ENCODE measurements around the gene HYAL3. TPM values are rescaled to one million over a fixed set of nuclear protein-coding genes. Genes with fewer than 3 reads are reported as not detected.

HYAL3 gene
- total and polyA plus RNA-seq, 2 of the 8 experiments (the other 6 are each of a cell fraction or from before 2014, with no cell fraction given): 3.2 to 12.2 TPM

- Histone ChIP-seq H3K4me3 (ENCODE audit: extremely low read depth in 1 of 4, insufficient read depth in 2 of 4, low read depth in 3 of 4, low read length in 4 of 4) (no peak overlapping the region), H4K91ac (replicated peaks; ENCODE audit: insufficient read length, low read length) (peak overlapping the region; percentile 12), H3K23me2 (ENCODE audit: low read depth, low read length) (peaks cover 5% of the 10 kb centered on the region; the same call in 1 of the 2 replicates), H3K27ac (ENCODE audit: low read depth, low read length) (no peak overlapping the region), H3K14ac (ENCODE audit: insufficient read length) (no peak overlapping the region), H2BK12ac (ENCODE audit: low read depth, low read length) (peak overlapping the region; percentile 77; the same call in 1 of the 2 replicates), H3K36me3 (ENCODE audit: control insufficient read depth in 2 of 4, insufficient read depth in 4 of 4, low read length in 3 of 4) (no peaks in the 10 kb centered on the region), H3K4me1 (replicated peaks in 1 of 4; ENCODE audit: control insufficient read depth in 3 of 4, insufficient read depth in 4 of 4, low read length in 3 of 4) (peaks cover 0 to 26% (median 12%) of the 10 kb centered on the region in 4 experiments; a peak in 6 of 7 replicates), H2AK5ac (ENCODE audit: low read depth, low read length) (peak overlapping the region; percentile 26; the same call in 1 of the 2 replicates), H3K27me3 (replicated peaks in 1 of 4; ENCODE audit: control insufficient read depth in 3 of 4, extremely low read depth in 1 of 4, insufficient read depth in 3 of 4, low read length in 3 of 4) (no peaks in the 10 kb centered on the region; a peak in 1 of 7 replicates), H3K4ac (replicated peaks; ENCODE audit: insufficient read length, low read depth, low read length) (no peak overlapping the region), H3K18ac (ENCODE audit: extremely low read depth, low read length) (no peak overlapping the region), H2BK5ac (ENCODE audit: low read depth, low read length) (peak overlapping the region; percentile 32; the same call in 1 of the 2 replicates), H2BK120ac (replicated peaks; ENCODE audit: low read depth, low read length) (no peak overlapping the region), H3K23ac (ENCODE audit: insufficient read length) (no peak overlapping the region), H3K9me3 (ENCODE audit: insufficient read depth in 2 of 2, low read depth in 1 of 2, low read length in 1 of 2) (peaks cover 6 to 8% of the 10 kb centered on the region in 2 experiments; a peak in 3 of 4 replicates), H3K79me2 (ENCODE audit: control insufficient read depth in 1 of 2, insufficient read depth in 2 of 2, low read length in 2 of 2) (no peaks in the 10 kb centered on the region), H3K4me2 (ENCODE audit: insufficient read depth in 1 of 2, low read depth in 2 of 2, low read length in 2 of 2) (no peak overlapping the region; a peak in 1 of 4 replicates), H3K9ac (replicated peaks in 1 of 4; ENCODE audit: extremely low read depth in 1 of 4, low read depth in 3 of 4, low read length in 3 of 4) (no peak overlapping the region; a peak in 1 of 7 replicates), H2BK20ac (ENCODE audit: low read length) (no peak overlapping the region), H2BK15ac (ENCODE audit: low read length) (0 out of 2 replicates have a peak overlapping the region, but pooled peaks have one; percentile 25), H4K8ac (ENCODE audit: extremely low read depth, insufficient read depth, low read length) (peak overlapping the region; percentile 41), H4K20me1 (replicated peaks in 1 of 2; ENCODE audit: control insufficient read depth in 1 of 2, insufficient read depth in 2 of 2, low read length in 2 of 2) (peaks cover 0 to 2% of the 10 kb centered on the region in 2 experiments), H2AFZ (ENCODE audit: low read length) (no peak overlapping the region), H3K56ac (replicated peaks; ENCODE audit: insufficient read length, low read depth, low read length) (no peak overlapping the region), H4K5ac (ENCODE audit: insufficient read length, low read depth, low read length) (no peak overlapping the region), H3K79me1 (ENCODE audit: low read depth, low read length) (no peaks in the 10 kb centered on the region)
- DNase-seq (ENCODE audit: low read depth in 1 of 2, low spot score in 2 of 2) (no peak), FAIRE-seq (no peak)
- WGBS, 2 experiments (ENCODE audit: extremely low coverage in 1 of 2, insufficient coverage in 1 of 2, insufficient read length in 1 of 2, insufficient replicate concordance in 2 of 2, low coverage in 1 of 2, low lambda C conversion rate in 2 of 2, missing lambda C conversion rate in 1 of 2): 89% methylated on average over 32 of the region's 32 CpGs; no CpG with 5 or more reads in 1 of the 2 experiments
- POLR2A ChIA-PET (ENCODE audit: partially characterized antibody): interaction anchor here (0.6 to 11.3 kb wide), 8 partner anchors 10 to 76 kb away, joined by 3 to 149 read pairs (median 4); partner anchors contain the start of genes HYAL2, IFRD2 and TUSC2
- CTCF ChIA-PET (ENCODE audit: partially characterized antibody): interaction anchor here (0.7 to 3.6 kb wide), 10 partner anchors 8 to 232 kb away, joined by 3 to 24 read pairs (median 4); partner anchors contain the start of genes HYAL2 and IFRD2
- no peak for TF ChIP-seq RFX5 (IDR thresholded peaks at IDR 0.05; ENCODE audit: borderline replicate concordance, low read depth, low read length)
- TF ChIP-seq SP2 (IDR thresholded peaks at IDR 0.05; ENCODE audit: low read length): no peak
- TF ChIP-seq YY1 (IDR thresholded peaks at IDR 0.05; ENCODE audit: low read depth, low read length): no peak
- no peak for TF ChIP-seq POLR2A (IDR thresholded peaks at IDR 0.05; ENCODE audit: control extremely low read depth in 1 of 2, low read depth in 2 of 2, low read length in 2 of 2)
- TF ChIP-seq MAX (IDR thresholded peaks at IDR 0.05): no peak
- TF ChIP-seq, protein P1, sequence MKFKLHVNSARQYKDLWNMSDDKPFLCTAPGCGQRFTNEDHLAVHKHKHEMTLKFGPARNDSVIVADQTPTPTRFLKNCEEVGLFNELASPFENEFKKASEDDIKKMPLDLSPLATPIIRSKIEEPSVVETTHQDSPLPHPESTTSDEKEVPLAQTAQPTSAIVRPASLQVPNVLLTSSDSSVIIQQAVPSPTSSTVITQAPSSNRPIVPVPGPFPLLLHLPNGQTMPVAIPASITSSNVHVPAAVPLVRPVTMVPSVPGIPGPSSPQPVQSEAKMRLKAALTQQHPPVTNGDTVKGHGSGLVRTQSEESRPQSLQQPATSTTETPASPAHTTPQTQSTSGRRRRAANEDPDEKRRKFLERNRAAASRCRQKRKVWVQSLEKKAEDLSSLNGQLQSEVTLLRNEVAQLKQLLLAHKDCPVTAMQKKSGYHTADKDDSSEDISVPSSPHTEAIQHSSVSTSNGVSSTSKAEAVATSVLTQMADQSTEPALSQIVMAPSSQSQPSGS (IDR thresholded peaks at IDR 0.05; ENCODE audit: low read length): no peak
- TF ChIP-seq POLR2AphosphoS5 (IDR thresholded peaks at IDR 0.05; ENCODE audit: low read depth, low read length): no peak
- TF ChIP-seq SP4 (IDR thresholded peaks at IDR 0.05; ENCODE audit: low read length): no peak
- TF ChIP-seq EZH2 (IDR thresholded peaks at IDR 0.05; ENCODE audit: low read depth, low read length, severe bottlenecking): no peak
These were observed 3.1 kb upstream of the HYAL3 start for GRCh38 chr3:50302095-50303012.

Data from H1 (cell line).